GM18873 (cell line): ENCODE measurements around the gene ACTA2.

Source experiments
- ATAC-seq: cut with Tn5 transposase; IDR thresholded peaks from one replicate; pipeline ENCODE4 v1.9.1; 2021; ENCODE audit warnings: mild to moderate bottlenecking, moderate library complexity, moderate number of reproducible peaks; ENCODE audit not compliant: unreplicated experiment, low FRiP score

Gene ACTA2

GRCh38 chr10:88898727-88899126, 53.8 kb downstream of the ACTA2 start:
- ATAC-seq: no peak

- ATAC-seq: no peak
These were observed 55.3 kb downstream of the ACTA2 start for GRCh38 chr10:88896994-88897853.

GRCh38 chr10:88896372-88896993, 56.1 kb downstream of the ACTA2 start:
- no peak for ATAC-seq

GRCh38 chr10:88895250-88895649, 57.3 kb downstream of the ACTA2 start:
- ATAC-seq: no peak

- no peak for ATAC-seq
These were observed 59.0 kb downstream of the ACTA2 start for GRCh38 chr10:88893611-88894010.

- no peak for ATAC-seq
These were observed 60.2 kb downstream of the ACTA2 start for GRCh38 chr10:88892222-88892967.

GRCh38 chr10:88890681-88891381, 61.7 kb downstream of the ACTA2 start:
- no peak for ATAC-seq

GRCh38 chr10:88889559-88890337, 62.8 kb downstream of the ACTA2 start:
- ATAC-seq: peak; percentile 50

GRCh38 chr10:88888810-88889445, 63.6 kb downstream of the ACTA2 start:
- no peak for ATAC-seq

GRCh38 chr10:88886557-88886956, 66.0 kb downstream of the ACTA2 start:
- no peak for ATAC-seq
